ENCODE data around the gene SLC2A11. TPM values are rescaled to one million over a fixed set of nuclear protein-coding genes. Genes with fewer than 3 reads are reported as not detected.

Gene SLC2A11
- total RNA-seq, 1 experiment from 2014 or later: 4.9 TPM

- POLR2A ChIA-PET (ENCODE audit: low non-redundant PET): no interaction called here
Measured at GRCh38 chr22:23868580-23868979, 10.9 kb downstream of the SLC2A11 start.

GRCh38 chr22:23874871-23875270, 17.2 kb downstream of the SLC2A11 start:
- BruUV-seq (replicated peaks): no TSS peak
- peak; percentile 43 for DNase-seq (ENCODE audit: low spot score)
- Histone ChIP-seq H3K9me3 (ENCODE audit: low read depth, low read length, poor library complexity, severe bottlenecking) (no peaks in the 10 kb centered on the region), H3K36me3 (ENCODE audit: insufficient read depth, low read length, poor library complexity, severe bottlenecking) (no peaks in the 10 kb centered on the region), H3K4me3 (ENCODE audit: low read depth, low read length, poor library complexity, severe bottlenecking) (no peak overlapping the region), H3K27ac (ENCODE audit: low read depth, low read length, poor library complexity, severe bottlenecking) (no peak overlapping the region), H3K4me1 (ENCODE audit: insufficient read depth, low read length, poor library complexity, severe bottlenecking) (no peaks in the 10 kb centered on the region), H3K27me3 (replicated peaks; ENCODE audit: insufficient read depth, low read depth, low read length, poor library complexity) (no peaks in the 10 kb centered on the region)
- TF ChIP-seq EZH2 (IDR thresholded peaks at IDR 0.05; ENCODE audit: borderline replicate concordance, low read depth, low read length, poor library complexity, severe bottlenecking) (no peak), CTCF (conservative IDR thresholded peaks at IDR 0.05; ENCODE audit: low read depth, low read length) (no peak)
- intact Hi-C loops (cut with micrococcal nuclease; ENCODE audit: unreplicated experiment): no loop called here
- CTCF ChIA-PET: no interaction called here
- POLR2A ChIA-PET (ENCODE audit: low non-redundant PET): no interaction called here

More at GRCh38 chr22:23868580-23868979, 10.9 kb downstream of the SLC2A11 start:
- H3K4me1 ChIP-seq (ENCODE audit: insufficient read depth, low read length, poor library complexity, severe bottlenecking): no peaks in the 10 kb centered on the region
- no peak for DNase-seq (ENCODE audit: low spot score)
- H3K36me3 ChIP-seq (ENCODE audit: insufficient read depth, low read length, poor library complexity, severe bottlenecking): no peaks in the 10 kb centered on the region
- TF ChIP-seq CTCF (conservative IDR thresholded peaks at IDR 0.05; ENCODE audit: low read depth, low read length): no peak
- no peak for TF ChIP-seq EZH2 (IDR thresholded peaks at IDR 0.05; ENCODE audit: borderline replicate concordance, low read depth, low read length, poor library complexity, severe bottlenecking)
- H3K27me3 ChIP-seq (replicated peaks; ENCODE audit: insufficient read depth, low read depth, low read length, poor library complexity): no peaks in the 10 kb centered on the region
- no peak overlapping the region for H3K4me3 ChIP-seq (ENCODE audit: low read depth, low read length, poor library complexity, severe bottlenecking)
- no peak overlapping the region for H3K27ac ChIP-seq (ENCODE audit: low read depth, low read length, poor library complexity, severe bottlenecking)
- H3K9me3 ChIP-seq (ENCODE audit: low read depth, low read length, poor library complexity, severe bottlenecking): no peaks in the 10 kb centered on the region
- CTCF ChIA-PET: interaction anchor here (0.8 kb wide), 1 partner anchor 19 kb away, joined by 3 read pairs; no protein-coding TSS in a partner anchor
- intact Hi-C loops (cut with micrococcal nuclease; ENCODE audit: unreplicated experiment): no loop called here
- BruUV-seq (replicated peaks): no TSS peak

GRCh38 chr22:23875801-23876200, 18.1 kb downstream of the SLC2A11 start:
- Histone ChIP-seq H3K36me3 (ENCODE audit: insufficient read depth, low read length, poor library complexity, severe bottlenecking) (no peaks in the 10 kb centered on the region), H3K27ac (ENCODE audit: low read depth, low read length, poor library complexity, severe bottlenecking) (no peak overlapping the region), H3K9me3 (ENCODE audit: low read depth, low read length, poor library complexity, severe bottlenecking) (no peaks in the 10 kb centered on the region), H3K4me3 (ENCODE audit: low read depth, low read length, poor library complexity, severe bottlenecking) (no peak overlapping the region), H3K4me1 (ENCODE audit: insufficient read depth, low read length, poor library complexity, severe bottlenecking) (no peaks in the 10 kb centered on the region), H3K27me3 (replicated peaks; ENCODE audit: insufficient read depth, low read depth, low read length, poor library complexity) (no peaks in the 10 kb centered on the region)
- no peak for DNase-seq (ENCODE audit: low spot score)
- CTCF ChIA-PET: no interaction called here
- POLR2A ChIA-PET (ENCODE audit: low non-redundant PET): no interaction called here
- no peak for TF ChIP-seq EZH2 (IDR thresholded peaks at IDR 0.05; ENCODE audit: borderline replicate concordance, low read depth, low read length, poor library complexity, severe bottlenecking)
- no peak for TF ChIP-seq CTCF (conservative IDR thresholded peaks at IDR 0.05; ENCODE audit: low read depth, low read length)
- BruUV-seq (replicated peaks): no TSS peak
- intact Hi-C loops (cut with micrococcal nuclease; ENCODE audit: unreplicated experiment): no loop called here
